ENCODE measurements around the gene C14orf132.

GRCh38 chr14:96042248-96042930, 3.2 kb downstream of the C14orf132 start:
- TF ChIP-seq CTCF (conservative IDR thresholded peaks at IDR 0.05 in 1 of 2, IDR thresholded peaks at IDR 0.05 in 1 of 2; ENCODE audit: low read depth in 1 of 2, low read length in 2 of 2) (no peak), EZH2 (IDR thresholded peaks at IDR 0.05; ENCODE audit: low read length, missing control alignments) (no peak)
